SU-DHL-6 (cell line): ENCODE results near the gene ELANE.

Source experiments
- CTCF ChIP-seq: fragments of 200-600 bp; sonication (generic); IDR thresholded peaks from one replicate; pipeline ENCODE4 v1.5.1; 2017; ENCODE audit warnings: antibody characterized with exemption, mild to moderate bottlenecking, low read length, moderate library complexity; ENCODE audit not compliant: insufficient read depth, poor library complexity, severe bottlenecking
- EZH2phosphoT487 ChIP-seq: fragments of 200-600 bp; sonication (generic), shearing (Covaris generic); conservative IDR thresholded peaks from 2 replicates; pipeline ENCODE4 v1.6.1; 2018; ENCODE audit warnings: mild to moderate bottlenecking, antibody characterized with exemption, low read length, moderate library complexity, mixed read lengths

- TF ChIP-seq CTCF, result no peak
- no peak for TF ChIP-seq EZH2phosphoT487
These were observed 3.6 kb upstream of the ELANE start for GRCh38 chr19:848386-848921.
